Liver (tissue), 9 donors: ENCODE data around the gene ZDHHC14. TPM values are rescaled to one million over a fixed set of nuclear protein-coding genes. Genes with fewer than 3 reads are reported as not detected.

Source experiments
- DNase-seq: peaks from one replicate; pipeline ENCODE4 v3.0.0-alpha.2; 2017; ENCODE audit warnings: low spot score
- H3K27ac ChIP-seq, 2 donors: one replicate each; pipeline ENCODE4 v1.7.0; 2013; ENCODE audit warnings: inconsistent platforms in 2 of 2, low read length in 2 of 2, control low read depth in 1 of 2, low read depth in 1 of 2, mild to moderate bottlenecking in 1 of 2
- H3K27me3 ChIP-seq, 4 donors: one replicate each; pipeline versions ENCODE4 v1.6.1 to v1.7.0; 2013; ENCODE audit warnings: low read length in 3 of 4, inconsistent platforms in 1 of 4, mild to moderate bottlenecking in 1 of 4, moderate library complexity in 1 of 4; ENCODE audit not compliant: control insufficient read depth in 4 of 4, insufficient read depth in 4 of 4
- H3K36me3 ChIP-seq, 4 donors: one replicate each; pipeline versions ENCODE4 v1.6.1 to v1.7.0; 2013; ENCODE audit warnings: low read length in 3 of 4, mild to moderate bottlenecking in 3 of 4, low read depth in 1 of 4, moderate library complexity in 1 of 4; ENCODE audit not compliant: control insufficient read depth in 4 of 4, insufficient read depth in 3 of 4
- H3K4me1 ChIP-seq, 4 donors: one replicate each; pipeline versions ENCODE4 v1.6.1 to v1.7.0; 2013; ENCODE audit warnings: low read length in 3 of 4, mild to moderate bottlenecking in 3 of 4, moderate library complexity in 1 of 4; ENCODE audit not compliant: control insufficient read depth in 4 of 4, insufficient read depth in 4 of 4
- H3K4me3 ChIP-seq, 3 donors: one replicate each; pipeline versions ENCODE4 v1.6.1 to v1.7.0; 2013; ENCODE audit warnings: low read length in 3 of 3, control low read depth in 1 of 3, low read depth in 1 of 3, mild to moderate bottlenecking in 1 of 3
- H3K9ac ChIP-seq, 2 donors: one replicate each; pipeline ENCODE4 v1.7.0; 2013; ENCODE audit warnings: low read length in 2 of 2, mild to moderate bottlenecking in 2 of 2, moderate library complexity in 2 of 2, control low read depth in 1 of 2, low read depth in 1 of 2
- H3K9me3 ChIP-seq, 4 donors: one replicate each; pipeline versions ENCODE4 v1.6.1 to v1.7.0; 2013; ENCODE audit warnings: low read length in 3 of 4; ENCODE audit not compliant: control insufficient read depth in 4 of 4
- EGR1 ChIP-seq, 2 donors: IDR thresholded peaks; 2 replicates each; pipeline ENCODE4 v1.6.1; 2016 to 2018; ENCODE audit warnings: antibody characterized with exemption in 2 of 2, low read depth in 2 of 2
- FOXA1 ChIP-seq: IDR thresholded peaks from 2 replicates; pipeline ENCODE4 v1.6.1; 2016; ENCODE audit warnings: antibody characterized with exemption
- FOXA2 ChIP-seq: IDR thresholded peaks from 2 replicates; pipeline ENCODE4 v1.6.1; 2016; ENCODE audit warnings: antibody characterized with exemption
- GABPA ChIP-seq, 2 donors: IDR thresholded peaks in 1 of 2; conservative IDR thresholded peaks in 1 of 2; 2 replicates each; pipeline ENCODE4 v1.6.1; 2016; ENCODE audit warnings: antibody characterized with exemption in 2 of 2, mild to moderate bottlenecking in 1 of 2, moderate library complexity in 1 of 2
- HNF4A ChIP-seq, 2 donors: conservative IDR thresholded peaks; 2 replicates each; pipeline ENCODE4 v1.6.1; 2016; ENCODE audit warnings: antibody characterized with exemption in 2 of 2, mild to moderate bottlenecking in 2 of 2
- HNF4G ChIP-seq: IDR thresholded peaks from 2 replicates; pipeline ENCODE4 v1.6.1; 2016; ENCODE audit warnings: antibody characterized with exemption
- NR2F2 ChIP-seq: IDR thresholded peaks from 2 replicates; pipeline ENCODE4 v1.6.1; 2016; ENCODE audit warnings: antibody characterized with exemption
- RAD21 ChIP-seq, 2 donors: IDR thresholded peaks; 2 replicates each; pipeline ENCODE4 v1.6.1; 2016; ENCODE audit warnings: antibody characterized with exemption in 2 of 2, mild to moderate bottlenecking in 2 of 2
- SP1 ChIP-seq: IDR thresholded peaks from 2 replicates; pipeline ENCODE4 v1.6.1; 2018; ENCODE audit warnings: antibody characterized with exemption, mild to moderate bottlenecking
- TAF1 ChIP-seq: conservative IDR thresholded peaks from 2 replicates; pipeline ENCODE4 v1.6.1; 2016; ENCODE audit warnings: antibody characterized with exemption, mild to moderate bottlenecking
- YY1 ChIP-seq: IDR thresholded peaks from 2 replicates; pipeline ENCODE4 v1.6.1; 2016; ENCODE audit warnings: antibody characterized with exemption, mild to moderate bottlenecking
- WGBS: extraction: QIAGEN DNeasy Blood & Tissue Kit; methylation state at CpG from one replicate; pipeline ENCODE4 v1.1.7; 2013; 5-methylcytosine and 5-hydroxymethylcytosine counted together
- polyA plus RNA-seq, 2 donors: library from polyadenylated mRNA; stranded (reverse) in 1 of 2; unstranded in 1 of 2; fragments of 200-250 nt in 1 of 2; fragments of >200 nt in 1 of 2; fragmentation: Nextera tagmentation in 1 of 2; extraction: Ambion mirVana in 1 of 2; gene quantifications; one replicate each; pipeline versions ENCODE4 v1.2.1 to v1.2.3, GENCODE V29; 2013 to 2015
- total RNA-seq, 2 donors: library from RNA; depleted of rRNA; stranded (reverse); fragments of >200 nt; gene quantifications; one replicate each; pipeline ENCODE4 v1.2.3, GENCODE V29; 2014
- TF ChIP-seq, protein P1 (sequence below): IDR thresholded peaks from 2 replicates; pipeline ENCODE4 v1.6.1; 2016; ENCODE audit warnings: antibody characterized with exemption
- TF ChIP-seq, protein P2 (sequence below): IDR thresholded peaks from 2 replicates; pipeline ENCODE4 v1.6.1; 2016; ENCODE audit warnings: antibody characterized with exemption
- TF ChIP-seq, protein P3 (sequence below): IDR thresholded peaks from 2 replicates; pipeline ENCODE4 v1.6.1; 2016; ENCODE audit warnings: antibody characterized with exemption
- TF ChIP-seq, protein P4 (sequence below): fragments of 150-350 bp; IDR thresholded peaks from 2 replicates; pipeline ENCODE4 v1.5.1; 2017; ENCODE audit warnings: improper control_type of control experiment, low read depth, low read length; ENCODE audit not compliant: missing input control
- donor health status: healthy.
- donor health status: healthy.
- donor health status: healthy.
- donor health status: healthy.
- donor health status: healthy.

Gene ZDHHC14
- total and polyA plus RNA-seq, 4 donors, result 4.4 to 11.7 (median 8.4) TPM

DNA sequence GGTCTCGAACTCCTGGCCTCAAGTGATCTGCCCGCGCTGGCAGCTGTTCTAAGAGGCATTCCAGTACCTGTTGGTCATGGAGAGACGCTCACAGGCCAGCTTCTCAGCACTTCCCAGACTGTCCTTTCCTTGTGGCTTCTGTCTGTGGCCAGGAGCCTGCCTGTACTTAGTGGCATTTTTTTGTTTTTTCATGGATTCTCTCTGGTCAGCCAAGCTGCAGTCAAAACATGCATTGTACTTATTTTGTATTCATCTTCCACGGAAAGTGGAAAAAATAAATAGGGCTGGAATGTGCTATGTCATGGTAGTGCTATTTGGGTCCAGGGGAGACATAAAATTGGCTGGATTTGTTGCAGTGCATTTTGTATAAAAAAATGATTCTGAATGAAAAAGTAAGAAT is 29.1 kb downstream of the ZDHHC14 start:
- Histone ChIP-seq H3K27ac (no peak overlapping the region), H3K36me3 (no peaks in the 10 kb centered on the region), H3K4me3 (no peak overlapping the region), H3K9ac (no peak overlapping the region), H3K27me3 (no peaks in the 10 kb centered on the region), H3K9me3 (no peaks in the 10 kb centered on the region), H3K4me1 (peaks cover 0 to 8% (median 5%) of the 10 kb centered on the region in 4 donors)
- no peak for DNase-seq
- TF ChIP-seq, protein P1, sequence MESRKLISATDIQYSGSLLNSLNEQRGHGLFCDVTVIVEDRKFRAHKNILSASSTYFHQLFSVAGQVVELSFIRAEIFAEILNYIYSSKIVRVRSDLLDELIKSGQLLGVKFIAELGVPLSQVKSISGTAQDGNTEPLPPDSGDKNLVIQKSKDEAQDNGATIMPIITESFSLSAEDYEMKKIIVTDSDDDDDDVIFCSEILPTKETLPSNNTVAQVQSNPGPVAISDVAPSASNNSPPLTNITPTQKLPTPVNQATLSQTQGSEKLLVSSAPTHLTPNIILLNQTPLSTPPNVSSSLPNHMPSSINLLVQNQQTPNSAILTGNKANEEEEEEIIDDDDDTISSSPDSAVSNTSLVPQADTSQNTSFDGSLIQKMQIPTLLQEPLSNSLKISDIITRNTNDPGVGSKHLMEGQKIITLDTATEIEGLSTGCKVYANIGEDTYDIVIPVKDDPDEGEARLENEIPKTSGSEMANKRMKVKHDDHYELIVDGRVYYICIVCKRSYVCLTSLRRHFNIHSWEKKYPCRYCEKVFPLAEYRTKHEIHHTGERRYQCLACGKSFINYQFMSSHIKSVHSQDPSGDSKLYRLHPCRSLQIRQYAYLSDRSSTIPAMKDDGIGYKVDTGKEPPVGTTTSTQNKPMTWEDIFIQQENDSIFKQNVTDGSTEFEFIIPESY, result no peak
- TF ChIP-seq SP1, result no peak
- no peak for TF ChIP-seq GABPA (IDR thresholded peaks at IDR 0.05 in 1 of 2, conservative IDR thresholded peaks at IDR 0.05 in 1 of 2)
- TF ChIP-seq YY1, result no peak
- no peak for TF ChIP-seq FOXA2
- no peak for TF ChIP-seq FOXA1
- TF ChIP-seq, protein P2, sequence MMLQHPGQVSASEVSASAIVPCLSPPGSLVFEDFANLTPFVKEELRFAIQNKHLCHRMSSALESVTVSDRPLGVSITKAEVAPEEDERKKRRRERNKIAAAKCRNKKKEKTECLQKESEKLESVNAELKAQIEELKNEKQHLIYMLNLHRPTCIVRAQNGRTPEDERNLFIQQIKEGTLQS, result no peak
- no peak for TF ChIP-seq EGR1 (IDR thresholded peaks at IDR 0.05; ENCODE audit: low read depth in 2 of 2)
- TF ChIP-seq, protein P3, sequence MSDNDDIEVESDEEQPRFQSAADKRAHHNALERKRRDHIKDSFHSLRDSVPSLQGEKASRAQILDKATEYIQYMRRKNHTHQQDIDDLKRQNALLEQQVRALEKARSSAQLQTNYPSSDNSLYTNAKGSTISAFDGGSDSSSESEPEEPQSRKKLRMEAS, result no peak
- TF ChIP-seq HNF4G, result no peak
- 87% methylated on average over 5 of the region's 5 CpGs for WGBS

DNA sequence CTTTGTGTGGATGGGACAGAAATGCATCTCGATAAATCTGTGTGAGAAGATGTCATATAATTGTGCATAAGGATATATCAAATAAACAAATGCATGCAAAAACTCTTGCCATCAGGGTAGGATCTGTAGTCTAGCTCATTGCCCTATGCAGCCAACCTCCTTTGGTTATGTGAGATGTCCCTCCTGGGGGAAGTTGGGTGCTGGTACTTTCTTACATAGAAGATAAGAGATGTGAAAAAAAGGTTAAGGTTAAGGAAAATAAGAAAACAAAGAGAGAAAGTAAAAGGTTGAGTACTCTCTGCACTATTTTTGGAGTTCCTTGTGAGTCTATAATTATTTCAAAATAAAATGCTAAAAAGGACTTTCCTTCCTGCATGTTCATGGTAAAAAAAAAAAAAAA is 30.4 kb downstream of the ZDHHC14 start:
- TF ChIP-seq EGR1 (IDR thresholded peaks at IDR 0.05; ENCODE audit: low read depth in 2 of 2) (no peak), FOXA2 (no peak), RAD21 (IDR thresholded peaks at IDR 0.05) (no peak), NR2F2 (no peak), TAF1 (no peak), SP1 (no peak), HNF4G (no peak), HNF4A (conservative IDR thresholded peaks at IDR 0.05) (no peak)
- TF ChIP-seq, protein P3, result no peak
- TF ChIP-seq, protein P1, result no peak
- TF ChIP-seq, protein P4, sequence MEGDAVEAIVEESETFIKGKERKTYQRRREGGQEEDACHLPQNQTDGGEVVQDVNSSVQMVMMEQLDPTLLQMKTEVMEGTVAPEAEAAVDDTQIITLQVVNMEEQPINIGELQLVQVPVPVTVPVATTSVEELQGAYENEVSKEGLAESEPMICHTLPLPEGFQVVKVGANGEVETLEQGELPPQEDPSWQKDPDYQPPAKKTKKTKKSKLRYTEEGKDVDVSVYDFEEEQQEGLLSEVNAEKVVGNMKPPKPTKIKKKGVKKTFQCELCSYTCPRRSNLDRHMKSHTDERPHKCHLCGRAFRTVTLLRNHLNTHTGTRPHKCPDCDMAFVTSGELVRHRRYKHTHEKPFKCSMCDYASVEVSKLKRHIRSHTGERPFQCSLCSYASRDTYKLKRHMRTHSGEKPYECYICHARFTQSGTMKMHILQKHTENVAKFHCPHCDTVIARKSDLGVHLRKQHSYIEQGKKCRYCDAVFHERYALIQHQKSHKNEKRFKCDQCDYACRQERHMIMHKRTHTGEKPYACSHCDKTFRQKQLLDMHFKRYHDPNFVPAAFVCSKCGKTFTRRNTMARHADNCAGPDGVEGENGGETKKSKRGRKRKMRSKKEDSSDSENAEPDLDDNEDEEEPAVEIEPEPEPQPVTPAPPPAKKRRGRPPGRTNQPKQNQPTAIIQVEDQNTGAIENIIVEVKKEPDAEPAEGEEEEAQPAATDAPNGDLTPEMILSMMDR, result no peak
- peaks cover 0 to 8% (median 5%) of the 10 kb centered on the region in 4 donors for H3K4me1 ChIP-seq
- DNase-seq, result no peak
- no peaks in the 10 kb centered on the region for H3K27me3 ChIP-seq
- no peak overlapping the region for H3K9ac ChIP-seq
- 93% methylated on average over 1 of the region's 1 CpG for WGBS
- no peak overlapping the region for H3K27ac ChIP-seq
- no peaks in the 10 kb centered on the region for H3K36me3 ChIP-seq
- no peaks in the 10 kb centered on the region for H3K9me3 ChIP-seq
- no peak overlapping the region for H3K4me3 ChIP-seq
